Urothelium cell line (cell line): ENCODE measurements around the gene STXBP4.

Experiments used
- DNase-seq: peaks from one replicate; pipeline ENCODE4 v3.0.0; 2011; ENCODE audit warnings: low spot score, mixed read lengths
- FAIRE-seq: peaks from 2 replicates; lab custom pipeline; 2011; peaks lifted over from hg19 to GRCh38; lab: Jason Lieb, UNC

STXBP4 gene

DNA sequence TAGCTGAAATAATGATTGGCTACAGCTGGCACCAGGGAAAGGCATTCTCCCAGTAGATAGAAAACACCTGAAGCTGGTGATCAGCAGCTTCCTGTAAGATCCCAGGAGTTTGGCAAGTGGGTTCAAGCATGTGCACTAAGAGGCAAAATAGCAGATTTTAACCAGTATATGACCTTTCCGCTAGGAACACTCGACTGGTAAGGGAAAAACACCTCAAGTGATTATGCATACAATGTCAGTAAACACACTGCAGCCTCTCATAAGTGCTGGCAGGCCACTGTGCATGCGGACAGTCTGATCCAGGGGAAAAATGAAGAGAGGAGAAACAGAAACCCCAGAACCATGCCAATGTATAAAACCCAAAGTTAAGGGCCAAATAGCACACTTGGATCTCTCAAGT lies 247.1 kb downstream of the STXBP4 start:
- FAIRE-seq (no peak), DNase-seq (no peak)

DNA sequence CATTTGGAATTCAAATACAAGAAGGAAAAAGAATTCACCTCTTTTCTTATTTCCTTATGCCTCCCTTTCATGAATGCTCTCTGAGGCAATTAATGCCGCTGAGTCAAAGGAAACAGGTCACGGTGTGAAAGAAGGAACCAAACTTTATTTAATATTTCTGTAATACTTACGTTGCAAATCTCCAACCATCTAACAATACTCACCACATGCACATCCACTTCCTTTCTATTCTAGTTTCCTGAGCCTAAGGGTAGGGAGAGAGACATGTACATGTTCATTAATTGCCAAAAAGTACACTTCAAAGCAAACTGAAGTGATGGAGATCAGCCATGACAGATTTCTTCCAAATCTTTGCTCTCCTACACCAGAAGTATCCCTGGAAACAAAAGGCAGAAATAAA lies 248.3 kb downstream of the STXBP4 start:
- FAIRE-seq = no peak
- no peak for DNase-seq

DNA sequence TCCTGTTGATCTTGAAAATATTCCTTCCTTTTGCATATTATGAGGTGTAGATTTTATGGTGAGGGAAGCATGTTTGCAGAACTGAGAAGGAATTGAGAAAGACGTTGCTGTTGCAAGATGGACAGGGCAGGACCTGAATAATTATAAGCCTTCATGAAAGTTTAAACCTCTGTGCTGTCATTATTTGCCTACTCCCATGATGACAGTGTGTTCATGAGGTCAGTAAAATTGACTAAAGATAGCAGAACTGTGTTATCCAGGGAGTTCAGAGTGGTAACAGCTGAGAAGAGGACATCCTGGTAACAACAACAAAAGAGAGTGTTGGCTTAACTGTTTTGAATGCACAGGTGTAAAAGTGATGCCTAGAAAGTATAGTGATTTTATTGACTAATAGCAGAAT lies 250.9 kb downstream of the STXBP4 start:
- FAIRE-seq = no peak

DNA sequence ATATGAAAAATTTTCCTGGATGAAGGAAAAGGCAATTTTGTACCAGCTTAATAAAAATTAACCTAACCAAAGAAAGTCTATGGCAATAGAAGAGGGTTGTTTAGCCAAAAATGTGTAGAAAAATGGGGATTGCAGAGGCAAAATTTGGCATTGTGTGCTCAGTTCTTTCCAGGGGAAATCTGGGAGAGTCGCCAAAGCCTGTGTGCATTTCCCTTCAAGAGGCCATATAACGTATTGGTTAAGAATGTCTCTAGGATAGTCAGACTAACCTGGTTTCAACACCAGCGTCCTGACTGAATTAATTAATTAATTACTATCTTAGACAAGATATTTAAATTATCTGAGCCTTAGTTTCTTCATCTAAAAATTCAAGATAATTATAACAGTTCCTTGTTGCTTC lies 251.4 kb downstream of the STXBP4 start:
- FAIRE-seq (no peak), DNase-seq (no peak)

More for the DNA sequence above, 250.9 kb downstream of the STXBP4 start:
- DNase-seq = no peak
